Measurements from ENCODE around the gene RIOK3.

DNA sequence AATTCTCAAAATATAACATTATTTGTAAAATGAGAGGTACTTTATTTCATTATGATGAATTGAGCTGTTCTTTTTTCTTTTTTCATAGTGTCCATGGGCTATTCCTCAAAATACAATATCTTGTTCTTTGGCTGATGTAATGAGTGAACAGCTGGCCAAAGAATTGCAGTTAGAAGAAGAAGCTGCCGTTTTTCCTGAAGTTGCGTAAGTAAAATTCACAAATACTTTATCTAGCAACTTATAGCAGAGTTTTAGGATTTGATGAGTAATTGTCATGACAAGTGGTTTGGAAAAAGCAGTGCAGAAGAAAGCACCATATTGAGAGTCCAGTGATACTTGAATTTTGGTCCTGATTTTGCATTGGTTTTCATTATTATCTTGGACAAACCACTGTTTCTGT is 9.8 kb downstream of the RIOK3 start:
- TF ChIP-seq, protein P1, sequence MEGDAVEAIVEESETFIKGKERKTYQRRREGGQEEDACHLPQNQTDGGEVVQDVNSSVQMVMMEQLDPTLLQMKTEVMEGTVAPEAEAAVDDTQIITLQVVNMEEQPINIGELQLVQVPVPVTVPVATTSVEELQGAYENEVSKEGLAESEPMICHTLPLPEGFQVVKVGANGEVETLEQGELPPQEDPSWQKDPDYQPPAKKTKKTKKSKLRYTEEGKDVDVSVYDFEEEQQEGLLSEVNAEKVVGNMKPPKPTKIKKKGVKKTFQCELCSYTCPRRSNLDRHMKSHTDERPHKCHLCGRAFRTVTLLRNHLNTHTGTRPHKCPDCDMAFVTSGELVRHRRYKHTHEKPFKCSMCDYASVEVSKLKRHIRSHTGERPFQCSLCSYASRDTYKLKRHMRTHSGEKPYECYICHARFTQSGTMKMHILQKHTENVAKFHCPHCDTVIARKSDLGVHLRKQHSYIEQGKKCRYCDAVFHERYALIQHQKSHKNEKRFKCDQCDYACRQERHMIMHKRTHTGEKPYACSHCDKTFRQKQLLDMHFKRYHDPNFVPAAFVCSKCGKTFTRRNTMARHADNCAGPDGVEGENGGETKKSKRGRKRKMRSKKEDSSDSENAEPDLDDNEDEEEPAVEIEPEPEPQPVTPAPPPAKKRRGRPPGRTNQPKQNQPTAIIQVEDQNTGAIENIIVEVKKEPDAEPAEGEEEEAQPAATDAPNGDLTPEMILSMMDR (IDR thresholded peaks at IDR 0.05): no peak
- TF ChIP-seq POLR2A (IDR thresholded peaks at IDR 0.05) (no peak), POLR2AphosphoS5 (IDR thresholded peaks at IDR 0.05) (no peak)

All from suprapubic skin (tissue), 4 donors.